GM19467 (cell line): ENCODE measurements around the gene P2RX2.
"Not testable (repeated sequence)": the region's sequence is repeated elsewhere in the genome, so short reads cannot be mapped to it uniquely, and the experiment has no call there.

ENCODE experiments used
- ATAC-seq: cut with Tn5 transposase; IDR thresholded peaks from one replicate; pipeline ENCODE4 v1.9.1; 2021; ENCODE audit warnings: mild to moderate bottlenecking, moderate library complexity; ENCODE audit not compliant: unreplicated experiment

The P2RX2 gene

GRCh38 chr12:132582582-132583410, 35.8 kb upstream of the P2RX2 start:
- ATAC-seq: no peak

- no peak for ATAC-seq
Measured at GRCh38 chr12:132583411-132583710, 35.2 kb upstream of the P2RX2 start.

- no peak for ATAC-seq
Measured at GRCh38 chr12:132583736-132584135, 34.8 kb upstream of the P2RX2 start.

- no peak for ATAC-seq
Measured at GRCh38 chr12:132584429-132584828, 34.1 kb upstream of the P2RX2 start.

GRCh38 chr12:132585177-132585576, 33.4 kb upstream of the P2RX2 start:
- no peak for ATAC-seq

GRCh38 chr12:132586929-132587328, 31.6 kb upstream of the P2RX2 start:
- ATAC-seq: no peak

- no peak for ATAC-seq
Measured at GRCh38 chr12:132587781-132588180, 30.8 kb upstream of the P2RX2 start.

GRCh38 chr12:132588319-132588718, 30.3 kb upstream of the P2RX2 start:
- ATAC-seq: no peak

- ATAC-seq: no peak
Measured at GRCh38 chr12:132588821-132589669, 29.5 kb upstream of the P2RX2 start.

- no peak for ATAC-seq
Measured at GRCh38 chr12:132591107-132591935, 27.3 kb upstream of the P2RX2 start.

GRCh38 chr12:132592282-132592970, 26.1 kb upstream of the P2RX2 start:
- ATAC-seq: no peak

GRCh38 chr12:132593071-132593470, 25.5 kb upstream of the P2RX2 start:
- no peak for ATAC-seq

GRCh38 chr12:132593521-132593920, 25.1 kb upstream of the P2RX2 start:
- no peak for ATAC-seq

- peak; percentile 67 for ATAC-seq
Measured at GRCh38 chr12:132593938-132594358, 24.6 kb upstream of the P2RX2 start.

- no peak for ATAC-seq
Measured at GRCh38 chr12:132595183-132595582, 23.4 kb upstream of the P2RX2 start.

GRCh38 chr12:132596016-132596415, 22.6 kb upstream of the P2RX2 start:
- no peak for ATAC-seq

- no peak for ATAC-seq
Measured at GRCh38 chr12:132597333-132598316, 21.0 kb upstream of the P2RX2 start.

GRCh38 chr12:132599502-132599901, 19.1 kb upstream of the P2RX2 start:
- ATAC-seq: not testable (repeated sequence)
